CD1c-positive myeloid dendritic cell (primary cell): Measurements from ENCODE around the gene NCLN.
"Not testable (repeated sequence)": the region's sequence is repeated elsewhere in the genome, so short reads cannot be mapped to it uniquely, and the experiment has no call there.

Experiments used
- DNase-seq: peaks from one replicate; pipeline ENCODE4 v3.0.0-alpha.2; 2016; ENCODE audit errors: extremely low spot score

Gene NCLN

GRCh38 chr19:3225169-3225485 is 39.4 kb downstream of the NCLN start:
- DNase-seq, result no peak

- DNase-seq, result no peak
These were observed 40.0 kb downstream of the NCLN start for GRCh38 chr19:3225677-3226093.

GRCh38 chr19:3227054-3227626 is 41.4 kb downstream of the NCLN start:
- DNase-seq, result no peak

GRCh38 chr19:3229346-3229743 is 43.6 kb downstream of the NCLN start:
- no peak for DNase-seq

- no peak for DNase-seq
These were observed 44.3 kb downstream of the NCLN start for GRCh38 chr19:3229888-3230496.

- no peak for DNase-seq
These were observed 45.6 kb downstream of the NCLN start for GRCh38 chr19:3231288-3231687.

GRCh38 chr19:3233116-3233515 is 47.4 kb downstream of the NCLN start:
- no peak for DNase-seq

GRCh38 chr19:3233831-3234230 is 48.1 kb downstream of the NCLN start:
- no peak for DNase-seq

- no peak for DNase-seq
These were observed 49.1 kb downstream of the NCLN start for GRCh38 chr19:3234800-3235199.

- not testable (repeated sequence) for DNase-seq
These were observed 49.9 kb downstream of the NCLN start for GRCh38 chr19:3235604-3236003.

- no peak for DNase-seq
These were observed 50.5 kb downstream of the NCLN start for GRCh38 chr19:3236272-3236671.

- DNase-seq, result no peak
These were observed 52.4 kb downstream of the NCLN start for GRCh38 chr19:3238066-3238561.

- DNase-seq, result no peak
These were observed 53.6 kb downstream of the NCLN start for GRCh38 chr19:3239367-3239766.

GRCh38 chr19:3243819-3244700 is 58.3 kb downstream of the NCLN start:
- DNase-seq, result peak; percentile 75

GRCh38 chr19:3245050-3245449 is 59.3 kb downstream of the NCLN start:
- DNase-seq, result no peak

GRCh38 chr19:3248728-3249326 is 63.1 kb downstream of the NCLN start:
- no peak for DNase-seq

- no peak for DNase-seq
These were observed 63.7 kb downstream of the NCLN start for GRCh38 chr19:3249408-3249807.

GRCh38 chr19:3250675-3251074 is 64.9 kb downstream of the NCLN start:
- peak; percentile 42 for DNase-seq

- no peak for DNase-seq
These were observed 65.5 kb downstream of the NCLN start for GRCh38 chr19:3251229-3251628.

- no peak for DNase-seq
These were observed 66.9 kb downstream of the NCLN start for GRCh38 chr19:3252650-3253049.

GRCh38 chr19:3253270-3253669 is 67.5 kb downstream of the NCLN start:
- DNase-seq, result no peak

GRCh38 chr19:3254520-3254919 is 68.8 kb downstream of the NCLN start:
- DNase-seq, result no peak

- no peak for DNase-seq
These were observed 71.3 kb downstream of the NCLN start for GRCh38 chr19:3257071-3257470.
